ENCODE data around the gene PLD1.

Gene PLD1

DNA sequence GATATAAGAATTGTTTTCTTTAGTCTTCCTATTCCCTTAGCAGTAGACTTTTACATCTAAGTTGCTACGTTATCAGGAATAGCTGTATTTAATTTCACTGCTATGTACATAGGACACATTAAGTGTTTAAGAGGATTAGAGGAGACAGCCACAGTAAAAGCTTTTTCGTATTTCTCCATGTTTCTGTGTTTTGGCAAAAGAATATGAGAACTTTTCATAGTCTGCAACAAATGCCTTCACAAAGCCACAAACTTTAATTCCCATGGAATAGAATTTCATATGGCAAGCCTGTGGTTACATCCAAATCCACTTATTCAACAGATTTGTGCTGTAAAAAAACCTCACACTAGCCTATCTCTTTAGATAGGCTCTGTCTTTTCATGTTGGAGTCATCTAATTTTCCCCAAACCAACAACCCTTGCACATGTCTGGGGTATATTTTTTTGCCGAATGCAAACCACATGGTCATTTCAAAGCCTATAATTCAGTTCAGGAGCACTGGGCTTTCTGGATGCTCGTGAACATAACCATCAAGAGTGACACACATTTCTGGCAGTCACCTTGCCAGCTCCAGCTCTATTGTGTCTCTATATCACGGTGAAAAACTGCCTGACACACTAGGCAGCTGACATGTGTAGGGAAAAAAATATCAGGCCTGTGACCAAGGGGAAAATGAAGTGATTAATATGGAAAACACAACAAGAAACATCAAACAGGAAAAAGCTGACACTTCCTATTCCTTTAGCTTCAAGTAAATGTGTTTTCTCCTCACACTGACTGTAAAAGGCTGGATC is 19.2 kb downstream of the PLD1 start:
- H2BK15ac ChIP-seq (replicated peaks; ENCODE audit: low read depth), result no peak overlapping the region
- H3K27ac ChIP-seq (ENCODE audit: low read depth, low read length), result no peak overlapping the region

DNA sequence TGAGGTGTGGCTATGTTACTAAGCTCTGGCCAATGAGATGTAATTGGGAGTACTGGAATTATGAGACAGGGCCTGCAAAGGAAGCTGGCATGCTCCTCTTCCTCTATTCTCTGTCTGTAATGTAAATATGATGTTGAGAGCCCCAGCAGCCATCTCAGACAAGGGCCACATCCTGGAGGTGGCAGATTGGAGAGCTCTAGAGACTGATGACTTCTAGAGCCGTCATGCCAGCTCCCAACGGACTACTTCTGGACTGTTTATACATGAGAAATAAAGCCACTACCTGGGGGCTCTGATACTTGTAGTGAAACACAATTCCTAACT is 19.7 kb downstream of the PLD1 start:
- H3K4me2 ChIP-seq (ENCODE audit: low read length), result no peak overlapping the region
- H3K9ac ChIP-seq (ENCODE audit: low read length), result no peak overlapping the region
- H3K27me3 ChIP-seq (ENCODE audit: insufficient read depth, low read length, poor library complexity), result no peaks in the 10 kb centered on the region
- H3K4me1 ChIP-seq (ENCODE audit: control insufficient read depth, low read depth, low read length), result no peaks in the 10 kb centered on the region
- no peak overlapping the region for H3K4ac ChIP-seq (ENCODE audit: low read depth, low read length)
- no CpG with 5 or more reads among the region's 2 CpGs for WGBS (ENCODE audit: extremely low coverage, insufficient coverage, low lambda C conversion rate)
- H4K8ac ChIP-seq (ENCODE audit: low read depth, low read length), result no peak overlapping the region
- H3K27ac ChIP-seq (ENCODE audit: low read depth, low read length), result no peak overlapping the region
- H2BK120ac ChIP-seq (ENCODE audit: low read depth, low read length), result no peak overlapping the region
- no peak overlapping the region for H3K4me3 ChIP-seq (ENCODE audit: low read length)
- no peaks in the 10 kb centered on the region for H3K79me2 ChIP-seq (ENCODE audit: control insufficient read depth, insufficient read depth, low read length)
- no peak for DNase-seq
- H2BK5ac ChIP-seq (ENCODE audit: low read length), result no peak overlapping the region
- no peak overlapping the region for H4K5ac ChIP-seq (ENCODE audit: low read length)
- no peak overlapping the region for H2BK15ac ChIP-seq (replicated peaks; ENCODE audit: low read depth)
- no peaks in the 10 kb centered on the region for H3K79me1 ChIP-seq (ENCODE audit: low read length)
- H3K56ac ChIP-seq (ENCODE audit: low read length), result no peak overlapping the region
- H3K23ac ChIP-seq (ENCODE audit: low read length), result no peak overlapping the region
- H2AK5ac ChIP-seq (ENCODE audit: low read length), result no peak overlapping the region
- H3K18ac ChIP-seq (ENCODE audit: low read length), result no peak overlapping the region
- H3K36me3 ChIP-seq (ENCODE audit: control insufficient read depth, insufficient read depth, low read length), result no peaks in the 10 kb centered on the region

More for the DNA sequence above, 19.2 kb downstream of the PLD1 start:
- no peaks in the 10 kb centered on the region for H3K79me2 ChIP-seq (ENCODE audit: control insufficient read depth, insufficient read depth, low read length)
- no peak overlapping the region for H3K23ac ChIP-seq (ENCODE audit: low read length)
- no peak overlapping the region for H3K4me3 ChIP-seq (ENCODE audit: low read length)
- H3K36me3 ChIP-seq (ENCODE audit: control insufficient read depth, insufficient read depth, low read length), result no peaks in the 10 kb centered on the region
- H3K4ac ChIP-seq (ENCODE audit: low read depth, low read length), result no peak overlapping the region
- no peak overlapping the region for H2BK120ac ChIP-seq (ENCODE audit: low read depth, low read length)
- no peak for DNase-seq
- peak overlapping the region; percentile 22 for H3K56ac ChIP-seq (ENCODE audit: low read length)
- no peak overlapping the region for H3K4me2 ChIP-seq (ENCODE audit: low read length)
- no peaks in the 10 kb centered on the region for H3K4me1 ChIP-seq (ENCODE audit: control insufficient read depth, low read depth, low read length)
- H3K18ac ChIP-seq (ENCODE audit: low read length), result no peak overlapping the region
- no peak overlapping the region for H4K8ac ChIP-seq (ENCODE audit: low read depth, low read length)
- H4K5ac ChIP-seq (ENCODE audit: low read length), result no peak overlapping the region
- H3K27me3 ChIP-seq (ENCODE audit: insufficient read depth, low read length, poor library complexity), result no peaks in the 10 kb centered on the region
- no peak overlapping the region for H3K9ac ChIP-seq (ENCODE audit: low read length)
- no CpG with 5 or more reads among the region's 5 CpGs for WGBS (ENCODE audit: extremely low coverage, insufficient coverage, low lambda C conversion rate)
- no peaks in the 10 kb centered on the region for H3K79me1 ChIP-seq (ENCODE audit: low read length)
- no peak overlapping the region for H2AK5ac ChIP-seq (ENCODE audit: low read length)
- H2BK5ac ChIP-seq (ENCODE audit: low read length), result no peak overlapping the region

DNA sequence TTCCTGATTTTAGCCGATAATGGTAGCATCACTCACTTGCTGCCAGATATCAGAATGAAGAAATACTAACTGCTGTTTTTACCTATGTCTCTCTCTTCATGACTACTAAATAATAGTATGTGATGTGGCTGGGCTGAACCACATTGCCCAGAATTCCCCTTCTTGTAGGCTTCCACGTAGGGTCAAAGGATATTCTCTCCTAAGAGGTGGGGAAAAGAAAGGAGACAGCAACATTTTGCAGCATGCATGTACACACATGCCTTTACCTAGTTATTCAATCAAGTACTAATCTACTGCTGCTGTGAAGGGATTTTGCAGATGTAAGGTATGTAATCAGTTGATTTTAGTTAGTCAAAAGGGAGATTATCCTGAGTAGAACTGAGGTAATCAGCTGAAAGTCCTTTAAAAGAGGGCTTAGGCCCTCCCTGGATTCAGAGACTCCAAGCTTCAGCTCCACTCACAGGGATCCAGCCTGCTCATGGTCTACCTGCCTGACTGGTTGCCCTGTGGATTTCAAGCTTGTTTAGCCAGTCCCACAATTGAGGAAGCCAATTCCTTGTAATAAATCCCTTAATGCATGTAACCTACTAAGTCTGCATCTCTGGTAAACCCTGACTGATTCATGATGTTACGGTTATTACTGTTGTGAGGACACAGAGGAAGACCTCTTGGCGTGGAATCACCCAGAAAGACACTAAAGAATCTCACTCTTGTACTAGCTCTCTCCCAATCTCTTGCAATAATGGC is 20.4 kb downstream of the PLD1 start:
- Histone ChIP-seq H3K4me2 (ENCODE audit: low read length) (no peak overlapping the region), H3K23ac (ENCODE audit: low read length) (no peak overlapping the region), H4K5ac (ENCODE audit: low read length) (no peak overlapping the region), H3K4me3 (ENCODE audit: low read length) (no peak overlapping the region), H3K4ac (ENCODE audit: low read depth, low read length) (no peak overlapping the region), H3K36me3 (ENCODE audit: control insufficient read depth, insufficient read depth, low read length) (no peaks in the 10 kb centered on the region), H3K27me3 (ENCODE audit: insufficient read depth, low read length, poor library complexity) (no peaks in the 10 kb centered on the region), H2BK5ac (ENCODE audit: low read length) (no peak overlapping the region), H4K8ac (ENCODE audit: low read depth, low read length) (no peak overlapping the region), H3K79me2 (ENCODE audit: control insufficient read depth, insufficient read depth, low read length) (no peaks in the 10 kb centered on the region), H3K27ac (ENCODE audit: low read depth, low read length) (no peak overlapping the region), H2BK120ac (ENCODE audit: low read depth, low read length) (no peak overlapping the region), H2AK5ac (ENCODE audit: low read length) (no peak overlapping the region), H3K18ac (ENCODE audit: low read length) (no peak overlapping the region), H3K4me1 (ENCODE audit: control insufficient read depth, low read depth, low read length) (no peaks in the 10 kb centered on the region), H3K79me1 (ENCODE audit: low read length) (no peaks in the 10 kb centered on the region), H2BK15ac (replicated peaks; ENCODE audit: low read depth) (no peak overlapping the region), H3K9ac (ENCODE audit: low read length) (no peak overlapping the region), H3K56ac (ENCODE audit: low read length) (no peak overlapping the region)
- no peak for DNase-seq
- no CpG with 5 or more reads among the region's 4 CpGs for WGBS (ENCODE audit: extremely low coverage, insufficient coverage, low lambda C conversion rate)

DNA sequence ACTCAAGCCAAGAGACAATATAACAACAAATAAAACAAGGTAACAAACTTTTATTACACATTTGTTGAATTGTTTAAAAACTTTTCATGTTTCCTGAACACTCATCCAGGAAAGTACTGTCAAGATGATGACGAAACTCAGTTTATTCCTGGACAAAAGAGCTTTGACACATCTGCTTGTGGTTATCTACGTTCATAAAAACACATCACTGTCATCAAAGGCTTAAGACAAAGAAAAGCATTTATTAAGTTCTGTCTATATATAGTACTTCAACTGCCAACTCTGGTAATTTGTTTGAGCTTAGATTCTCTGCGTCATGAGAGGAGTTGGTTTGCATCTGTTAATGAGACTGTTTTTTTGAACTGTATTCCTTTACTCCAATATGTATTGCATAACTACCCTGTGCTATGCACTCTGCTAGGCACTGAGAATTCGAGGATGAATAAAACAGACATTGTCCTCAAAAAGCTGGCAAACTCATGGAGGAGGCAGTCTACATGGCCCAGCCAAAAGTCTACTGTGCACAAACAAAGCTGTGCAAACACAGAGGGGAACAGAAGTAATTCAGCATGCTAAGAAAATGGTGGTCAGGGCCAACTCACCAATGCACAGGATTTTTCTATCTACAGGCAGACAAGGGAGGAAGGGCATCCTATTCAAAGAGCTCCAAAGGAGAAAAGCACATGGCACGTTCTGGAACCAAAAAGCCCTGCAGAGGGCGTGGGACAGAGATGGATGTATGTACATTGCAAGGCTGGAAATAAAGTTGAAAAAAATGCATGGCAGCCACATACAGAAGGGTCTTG is 21.5 kb downstream of the PLD1 start:
- no peaks in the 10 kb centered on the region for H3K4me1 ChIP-seq (ENCODE audit: control insufficient read depth, low read depth, low read length)
- no peak overlapping the region for H3K23ac ChIP-seq (ENCODE audit: low read length)
- no peak overlapping the region for H2AK5ac ChIP-seq (ENCODE audit: low read length)
- no peak overlapping the region for H3K56ac ChIP-seq (ENCODE audit: low read length)
- no peak overlapping the region for H3K4me3 ChIP-seq (ENCODE audit: low read length)
- no peaks in the 10 kb centered on the region for H3K27me3 ChIP-seq (ENCODE audit: insufficient read depth, low read length, poor library complexity)
- H3K9ac ChIP-seq (ENCODE audit: low read length), result no peak overlapping the region
- H3K4ac ChIP-seq (ENCODE audit: low read depth, low read length), result no peak overlapping the region
- H2BK5ac ChIP-seq (ENCODE audit: low read length), result no peak overlapping the region
- no peak overlapping the region for H2BK120ac ChIP-seq (ENCODE audit: low read depth, low read length)
- H3K27ac ChIP-seq (ENCODE audit: low read depth, low read length), result no peak overlapping the region
- no peak overlapping the region for H2BK15ac ChIP-seq (replicated peaks; ENCODE audit: low read depth)
- H3K4me2 ChIP-seq (ENCODE audit: low read length), result no peak overlapping the region
- peak; percentile 31 for DNase-seq
- WGBS (ENCODE audit: extremely low coverage, insufficient coverage, low lambda C conversion rate), result no CpG with 5 or more reads among the region's 6 CpGs
- no peaks in the 10 kb centered on the region for H3K79me2 ChIP-seq (ENCODE audit: control insufficient read depth, insufficient read depth, low read length)
- H4K8ac ChIP-seq (ENCODE audit: low read depth, low read length), result no peak overlapping the region
- H3K18ac ChIP-seq (ENCODE audit: low read length), result no peak overlapping the region
- H4K5ac ChIP-seq (ENCODE audit: low read length), result no peak overlapping the region
- no peaks in the 10 kb centered on the region for H3K36me3 ChIP-seq (ENCODE audit: control insufficient read depth, insufficient read depth, low read length)
- no peaks in the 10 kb centered on the region for H3K79me1 ChIP-seq (ENCODE audit: low read length)

DNA sequence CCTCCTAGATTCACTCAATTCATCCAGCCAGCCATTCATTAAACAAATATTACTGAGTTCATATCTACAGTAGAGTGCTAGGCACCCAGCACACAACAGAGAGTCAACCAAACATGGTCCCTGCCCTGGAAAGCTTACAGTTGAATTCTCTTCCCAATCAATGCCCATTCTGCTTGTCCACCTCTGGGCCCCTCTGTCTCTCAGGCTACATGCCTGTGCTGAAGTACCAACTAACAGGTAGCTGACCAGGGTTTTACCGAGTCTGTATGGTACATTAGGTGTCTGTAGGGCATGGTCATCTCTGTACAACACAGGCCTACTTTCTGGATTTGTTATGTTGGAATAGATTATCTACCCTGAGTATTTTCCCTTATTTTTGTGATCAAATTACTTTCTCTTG is 23.3 kb downstream of the PLD1 start:
- Histone ChIP-seq H3K27me3 (ENCODE audit: insufficient read depth, low read length, poor library complexity) (no peaks in the 10 kb centered on the region), H4K5ac (ENCODE audit: low read length) (no peak overlapping the region), H3K27ac (ENCODE audit: low read depth, low read length) (no peak overlapping the region), H3K4me2 (ENCODE audit: low read length) (no peak overlapping the region), H4K8ac (ENCODE audit: low read depth, low read length) (no peak overlapping the region), H3K4me3 (ENCODE audit: low read length) (no peak overlapping the region), H3K18ac (ENCODE audit: low read length) (no peak overlapping the region), H2BK5ac (ENCODE audit: low read length) (no peak overlapping the region), H3K4me1 (ENCODE audit: control insufficient read depth, low read depth, low read length) (no peaks in the 10 kb centered on the region), H3K23ac (ENCODE audit: low read length) (no peak overlapping the region), H2BK120ac (ENCODE audit: low read depth, low read length) (no peak overlapping the region), H3K79me2 (ENCODE audit: control insufficient read depth, insufficient read depth, low read length) (no peaks in the 10 kb centered on the region), H3K4ac (ENCODE audit: low read depth, low read length) (no peak overlapping the region), H3K36me3 (ENCODE audit: control insufficient read depth, insufficient read depth, low read length) (no peaks in the 10 kb centered on the region), H2BK15ac (replicated peaks; ENCODE audit: low read depth) (no peak overlapping the region), H2AK5ac (ENCODE audit: low read length) (no peak overlapping the region), H3K9ac (ENCODE audit: low read length) (no peak overlapping the region), H3K79me1 (ENCODE audit: low read length) (no peaks in the 10 kb centered on the region), H3K56ac (ENCODE audit: low read length) (no peak overlapping the region)
- no peak for DNase-seq
- no CpG with 5 or more reads among the region's 1 CpG for WGBS (ENCODE audit: extremely low coverage, insufficient coverage, low lambda C conversion rate)

All from mesendoderm (in vitro differentiated cells).